GM21515 (cell line): ENCODE results near the gene ZNRF3.
"Not testable (repeated sequence)": the region's sequence is repeated elsewhere in the genome, so short reads cannot be mapped to it uniquely, and the experiment has no call there.

Source experiments
- ATAC-seq: cut with Tn5 transposase; IDR thresholded peaks from one replicate; pipeline ENCODE4 v1.9.1; 2021; ENCODE audit not compliant: unreplicated experiment

ZNRF3 gene

DNA sequence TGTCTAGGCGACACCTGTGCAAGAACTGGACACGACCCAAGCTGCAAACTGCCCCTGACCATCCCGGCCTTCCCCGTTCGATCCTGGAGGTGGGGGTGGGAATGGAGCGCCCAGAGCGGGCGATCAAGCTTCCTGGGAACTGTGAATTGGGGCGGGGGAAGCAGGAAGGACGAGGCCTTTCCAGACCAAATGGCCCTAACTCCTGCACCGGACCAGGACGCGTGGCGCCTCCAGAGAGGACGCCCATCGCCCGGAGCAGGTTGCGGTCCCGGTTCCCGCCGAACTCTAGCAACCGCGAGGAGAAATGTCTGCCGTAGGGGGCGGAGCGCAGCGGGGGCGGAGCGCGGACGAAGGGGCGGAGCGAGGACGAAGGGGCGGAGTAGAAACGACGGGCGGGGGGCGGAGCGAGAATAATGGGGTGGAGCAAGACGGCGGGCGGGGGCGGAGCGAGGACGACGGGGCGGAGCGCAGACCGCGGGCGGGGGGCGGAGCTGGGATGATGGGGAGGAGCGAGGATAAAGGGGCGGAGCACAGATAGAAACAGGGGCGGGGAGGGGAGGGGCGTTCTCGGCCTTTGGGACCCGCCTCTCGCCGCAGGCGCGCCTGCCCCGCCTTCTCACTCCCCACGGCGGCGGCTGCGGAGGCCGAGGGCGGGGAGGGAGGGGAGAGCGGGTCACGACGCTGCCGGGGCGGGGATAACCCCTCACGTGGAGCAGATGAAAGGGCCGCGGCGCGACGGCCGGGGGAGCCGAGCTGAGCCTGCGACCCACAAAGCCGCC is at the start of gene ZNRF3:
Gene ZNRF3, plus strand, starts transcription at position 695 of the 779 bp plus-strand sequence. CDS start 195 bp downstream, outside the sequence.
- no peak for ATAC-seq

DNA sequence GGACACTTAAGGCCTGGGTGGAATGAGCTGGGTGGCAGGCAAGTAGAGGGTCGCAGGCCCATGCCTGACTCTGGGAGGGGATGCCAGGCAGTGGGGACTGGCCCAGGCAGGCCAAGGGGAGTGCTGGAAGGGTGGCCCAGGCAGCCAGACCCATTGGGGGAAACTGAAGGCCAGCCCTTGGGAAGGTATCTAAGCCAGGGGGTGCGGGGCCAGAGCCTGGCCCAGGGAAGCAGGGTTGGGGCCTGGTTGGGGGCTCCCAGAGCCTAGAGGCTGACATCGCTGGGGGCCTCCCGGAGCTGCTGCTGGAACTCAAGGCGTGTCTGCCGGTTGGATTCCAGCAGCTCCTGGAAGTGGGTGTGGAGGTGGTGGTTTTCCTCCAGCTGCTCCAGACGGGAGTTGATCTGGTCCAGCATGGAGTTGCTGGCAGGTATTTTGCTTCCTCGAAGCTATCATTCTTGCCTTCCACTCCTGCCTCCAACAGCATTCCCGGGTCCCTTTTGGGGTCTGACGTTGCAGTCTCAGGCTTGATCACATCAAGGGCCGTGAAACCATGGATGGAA is 47.7 kb upstream of the ZNRF3 start:
- ATAC-seq = no peak

DNA sequence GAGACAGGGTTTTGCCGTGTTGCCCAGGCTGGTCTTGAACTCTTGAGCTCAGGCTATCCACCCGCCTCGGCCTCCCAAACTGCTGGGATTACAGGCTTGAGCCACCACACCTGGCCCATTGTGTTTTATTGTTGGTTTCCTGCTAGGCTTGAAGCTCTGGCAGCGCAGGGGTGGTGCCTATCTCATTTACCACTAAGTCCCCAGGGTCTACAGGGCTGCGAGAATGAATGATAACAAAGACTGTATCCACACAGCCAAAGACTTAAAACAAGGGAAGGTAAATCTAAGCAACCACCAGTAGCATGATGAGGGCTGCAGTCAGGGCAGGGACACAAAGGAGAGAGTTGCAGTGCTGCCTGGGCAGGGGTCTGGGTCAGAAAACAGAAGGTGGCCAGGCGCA is 45.7 kb upstream of the ZNRF3 start:
- no peak for ATAC-seq

DNA sequence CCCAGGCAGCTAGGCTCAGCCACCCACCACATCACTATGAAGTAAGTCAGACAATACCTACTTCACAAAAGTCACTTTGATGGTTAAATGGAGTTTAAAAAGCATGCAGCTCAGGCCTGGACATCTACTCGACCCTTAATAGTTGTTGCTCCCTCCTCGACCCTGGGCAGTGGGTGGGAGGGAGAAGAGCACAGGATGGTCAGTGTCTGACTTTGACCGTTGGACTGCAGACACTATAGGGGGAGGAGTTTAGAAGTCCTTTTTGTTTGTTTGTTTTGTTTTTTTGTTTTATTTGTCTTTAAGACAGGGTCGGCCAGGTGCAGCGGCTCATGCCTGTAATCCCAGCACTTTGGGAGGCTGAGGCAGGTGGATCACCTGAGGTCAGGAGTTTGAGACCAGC is 44.4 kb upstream of the ZNRF3 start:
- no peak for ATAC-seq

DNA sequence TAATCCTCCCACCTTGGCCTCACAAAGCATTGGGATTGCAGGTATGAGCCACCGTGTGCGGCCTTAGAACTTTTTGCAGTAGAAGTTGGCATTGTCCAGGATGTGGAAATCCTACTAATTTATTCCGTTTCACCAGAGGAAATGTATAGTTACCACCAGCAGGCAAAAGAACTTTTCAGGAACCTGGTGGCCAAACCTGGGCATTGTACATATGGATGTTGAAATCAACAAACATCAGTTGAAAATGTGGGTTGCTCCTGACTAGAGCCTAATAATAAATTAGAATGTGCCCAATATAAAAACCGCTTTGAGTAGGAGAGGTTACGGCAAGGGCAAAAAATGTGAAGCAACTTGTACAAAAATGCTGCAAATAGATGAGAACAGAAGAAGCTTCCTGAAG is 42.3 kb upstream of the ZNRF3 start:
- ATAC-seq = no peak

DNA sequence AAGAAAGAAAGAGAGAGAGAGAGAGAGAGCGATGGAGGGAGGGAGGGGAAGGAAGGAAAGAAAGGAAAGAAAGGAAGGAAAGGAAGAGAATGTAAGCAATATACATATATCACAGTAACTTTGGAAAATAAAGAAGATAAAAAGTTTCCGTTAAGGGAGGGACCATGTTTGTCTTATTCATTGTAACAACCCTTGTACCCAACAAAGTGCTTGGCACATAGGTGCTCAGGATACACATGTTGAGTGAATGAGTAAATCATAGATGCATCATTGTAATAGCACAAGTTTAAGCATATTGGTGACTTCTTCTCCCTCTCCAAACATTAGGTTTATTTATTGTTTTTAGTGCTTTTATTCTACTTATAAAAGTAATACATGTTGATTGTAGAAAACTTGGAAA is 39.7 kb upstream of the ZNRF3 start:
- no peak for ATAC-seq

DNA sequence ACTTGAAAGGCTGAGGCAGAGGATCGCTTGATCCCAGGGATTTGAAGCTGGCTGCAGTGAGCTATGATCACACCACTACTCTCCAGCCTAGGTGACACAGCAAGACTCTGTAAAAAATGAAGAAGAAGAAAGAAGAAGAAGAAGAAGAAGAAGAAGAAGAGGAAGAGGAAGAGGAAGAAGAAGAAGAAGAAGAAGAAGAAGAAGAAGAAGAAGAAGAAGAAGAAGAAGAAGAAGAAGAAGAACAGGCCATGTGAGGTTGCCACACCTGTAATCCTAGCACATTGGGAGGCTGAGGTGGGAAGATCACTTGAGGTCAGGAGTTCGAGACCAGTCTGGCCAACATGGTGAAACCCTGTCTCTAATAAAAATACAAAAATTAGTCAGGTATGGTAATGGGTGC is 39.1 kb upstream of the ZNRF3 start:
- ATAC-seq = not testable (repeated sequence)

DNA sequence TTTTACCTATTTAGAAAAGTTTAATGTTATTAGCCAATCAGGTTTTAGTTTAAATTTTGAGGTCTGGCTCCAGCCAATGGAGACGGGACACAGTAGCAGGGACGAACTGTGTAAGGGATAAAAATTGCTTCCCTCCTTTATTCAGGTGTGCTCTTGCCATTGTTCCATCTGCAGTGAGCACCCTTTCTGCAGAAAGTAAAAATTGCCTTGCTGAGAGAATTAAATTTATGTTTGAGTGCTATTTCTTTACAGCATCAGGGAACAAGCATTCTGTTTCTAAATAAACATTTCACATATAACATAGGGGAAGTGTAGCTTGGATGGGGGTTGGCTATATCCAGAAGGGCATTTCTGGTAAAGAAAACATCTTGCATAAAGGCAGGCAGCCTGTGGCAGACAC is 36.4 kb upstream of the ZNRF3 start:
- ATAC-seq = no peak

DNA sequence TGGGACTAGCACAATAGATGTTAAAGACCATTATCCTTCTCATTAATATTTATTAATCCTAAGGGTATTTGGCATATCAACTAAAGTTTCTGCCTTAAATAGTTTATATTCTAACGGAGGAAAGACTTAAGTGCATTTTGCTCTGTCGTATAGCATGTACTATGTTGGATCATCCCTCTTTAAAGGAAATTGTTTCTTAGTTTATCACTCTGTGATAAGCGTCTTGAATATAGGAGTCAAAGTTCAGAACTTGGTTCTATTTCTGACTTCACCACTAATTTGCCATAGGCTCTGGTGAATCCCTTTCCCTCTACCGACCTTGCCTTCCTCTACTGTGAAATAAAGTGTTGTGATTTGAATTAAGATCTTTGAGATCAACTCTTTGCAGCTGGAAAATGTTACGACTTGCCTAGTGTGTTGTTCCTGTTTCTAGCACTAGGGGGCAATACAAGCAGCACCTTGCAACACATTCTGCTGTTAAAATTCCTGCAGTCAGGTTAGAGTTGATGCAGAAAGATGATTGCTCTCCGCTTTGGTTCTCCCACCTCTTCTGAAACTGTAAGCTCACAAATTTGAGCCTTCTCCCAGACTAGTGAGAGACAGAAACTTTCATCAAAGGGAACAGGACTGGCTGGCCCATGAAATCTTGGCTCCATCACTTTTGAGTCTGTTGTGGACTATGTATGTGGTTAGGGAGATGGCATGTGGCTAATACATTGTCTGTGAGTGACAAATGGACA is 27.8 kb upstream of the ZNRF3 start:
- ATAC-seq = no peak

DNA sequence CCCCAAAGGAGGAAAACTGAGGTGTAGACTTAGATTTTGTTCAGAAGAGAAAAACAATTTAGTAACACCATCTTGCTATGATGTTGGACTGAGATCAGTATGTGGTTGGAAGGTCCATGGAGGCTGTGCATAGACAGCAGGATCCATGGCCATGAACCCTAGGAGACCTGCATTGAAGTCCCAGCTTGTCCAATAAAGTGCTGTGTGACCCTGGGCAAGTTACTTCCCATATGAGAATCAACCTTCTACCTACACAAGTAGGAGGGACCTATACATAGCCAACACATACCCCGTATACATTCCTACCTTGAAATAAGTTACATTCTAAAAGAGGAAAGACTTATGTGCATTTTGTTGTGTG is 27.3 kb upstream of the ZNRF3 start:
- ATAC-seq = no peak

DNA sequence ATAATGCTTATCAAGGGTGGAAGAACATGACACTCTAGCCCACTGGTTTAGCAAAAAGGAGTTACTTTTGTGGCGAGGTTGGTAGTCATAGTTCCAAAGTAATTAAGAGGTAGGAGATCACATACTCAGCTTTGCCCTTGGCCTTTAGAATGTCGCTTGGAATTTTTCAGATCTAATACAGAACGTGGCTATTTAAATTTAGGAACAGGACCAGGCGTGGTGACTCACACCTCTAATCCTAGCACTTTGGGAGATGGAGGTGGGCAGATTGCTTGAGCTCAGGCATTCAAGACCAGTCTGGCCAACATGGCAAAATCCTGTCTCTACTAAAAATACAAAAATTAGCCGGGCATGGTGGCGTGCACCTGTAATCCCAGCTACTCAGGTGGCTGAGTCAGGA is 26.1 kb upstream of the ZNRF3 start:
- no peak for ATAC-seq

DNA sequence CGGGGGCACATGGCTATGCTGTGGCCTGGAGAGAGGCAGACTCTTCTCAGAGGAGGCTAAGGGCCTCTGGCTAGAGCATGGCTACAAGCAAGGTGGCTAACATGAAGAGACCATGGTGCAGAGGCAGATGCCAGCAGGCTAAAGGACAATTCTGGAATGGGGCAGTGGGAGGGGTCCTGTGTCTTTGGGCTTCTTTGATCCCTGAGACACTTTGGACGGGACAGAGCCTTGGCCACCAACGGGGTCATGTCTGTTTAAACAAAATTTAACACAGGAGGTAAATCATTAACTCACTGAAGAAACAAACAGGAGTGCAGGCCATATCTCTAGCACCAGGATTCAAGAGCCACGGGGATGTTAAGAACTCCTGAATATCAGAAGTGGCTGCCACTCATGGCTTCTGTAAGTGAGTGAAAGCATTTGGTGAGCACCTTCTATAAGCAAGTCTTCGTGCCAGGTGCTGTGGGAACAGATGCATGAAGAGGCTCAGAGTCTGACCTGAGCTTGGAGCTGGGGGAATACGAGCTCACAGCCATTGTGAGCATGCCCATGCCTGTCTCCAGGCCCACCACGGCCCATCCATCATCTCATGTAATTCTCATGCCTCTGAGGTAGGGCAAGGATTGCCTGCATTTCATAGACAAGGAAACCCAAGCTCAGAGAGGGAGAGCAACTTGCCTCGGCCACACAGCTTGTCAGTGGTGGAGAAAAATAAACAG is 18.3 kb upstream of the ZNRF3 start:
- no peak for ATAC-seq

DNA sequence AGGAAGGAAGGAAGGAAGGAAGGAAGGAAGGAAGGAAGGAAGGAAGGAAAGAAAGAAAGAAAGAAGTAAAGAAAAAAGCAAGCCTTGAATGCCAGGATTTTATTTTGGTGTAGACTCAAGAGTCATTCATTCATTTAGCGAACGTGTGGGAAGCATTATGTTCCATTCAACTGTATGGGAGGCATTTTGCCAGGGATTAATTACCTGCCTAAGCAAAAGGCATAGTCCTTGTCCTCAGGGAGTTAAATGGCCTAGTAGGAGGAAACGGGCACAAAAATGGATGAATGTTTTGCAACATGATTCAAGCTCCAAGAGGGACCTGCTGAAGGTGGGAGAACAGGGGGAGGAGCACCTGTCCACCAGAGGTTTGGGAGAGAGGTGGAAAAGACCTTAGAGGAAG is 16.2 kb upstream of the ZNRF3 start:
- ATAC-seq = no peak

DNA sequence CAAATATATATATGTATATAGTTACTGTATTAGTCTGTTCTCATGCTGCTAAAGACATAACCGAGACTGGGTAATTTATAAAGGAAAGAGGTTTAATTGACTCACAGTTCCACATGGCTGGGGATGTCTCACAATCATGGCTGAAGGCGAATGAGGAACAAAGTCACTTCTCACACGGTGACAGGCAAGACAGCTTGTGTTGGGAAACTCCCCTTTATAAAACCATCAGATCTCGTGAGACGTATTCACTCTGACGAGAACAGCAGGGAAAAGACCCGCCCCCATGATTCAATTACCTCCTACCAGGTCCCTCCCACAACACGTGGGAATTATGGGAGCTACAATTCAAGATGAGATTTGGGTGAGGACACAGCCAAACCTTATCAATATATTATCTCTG is 15.0 kb upstream of the ZNRF3 start:
- ATAC-seq = not testable (repeated sequence)

DNA sequence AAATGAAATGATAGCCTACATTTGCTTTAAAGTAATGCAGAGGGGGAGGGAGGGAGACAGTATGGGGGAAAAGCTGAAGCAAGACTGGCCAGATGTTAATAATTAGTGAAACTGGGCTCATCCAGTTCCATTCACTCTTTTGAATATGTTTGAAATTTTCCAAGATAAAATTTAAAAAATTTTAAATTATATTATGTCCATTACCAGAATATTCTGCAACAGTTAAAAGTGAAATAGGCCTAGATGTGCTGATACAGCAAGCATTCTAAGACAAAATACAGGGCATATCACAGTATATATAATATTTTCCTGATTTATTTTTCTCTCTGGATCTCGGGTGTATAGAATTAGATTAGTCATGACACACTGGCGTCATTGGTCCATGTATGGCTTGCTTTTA is 13.6 kb upstream of the ZNRF3 start:
- ATAC-seq = no peak

DNA sequence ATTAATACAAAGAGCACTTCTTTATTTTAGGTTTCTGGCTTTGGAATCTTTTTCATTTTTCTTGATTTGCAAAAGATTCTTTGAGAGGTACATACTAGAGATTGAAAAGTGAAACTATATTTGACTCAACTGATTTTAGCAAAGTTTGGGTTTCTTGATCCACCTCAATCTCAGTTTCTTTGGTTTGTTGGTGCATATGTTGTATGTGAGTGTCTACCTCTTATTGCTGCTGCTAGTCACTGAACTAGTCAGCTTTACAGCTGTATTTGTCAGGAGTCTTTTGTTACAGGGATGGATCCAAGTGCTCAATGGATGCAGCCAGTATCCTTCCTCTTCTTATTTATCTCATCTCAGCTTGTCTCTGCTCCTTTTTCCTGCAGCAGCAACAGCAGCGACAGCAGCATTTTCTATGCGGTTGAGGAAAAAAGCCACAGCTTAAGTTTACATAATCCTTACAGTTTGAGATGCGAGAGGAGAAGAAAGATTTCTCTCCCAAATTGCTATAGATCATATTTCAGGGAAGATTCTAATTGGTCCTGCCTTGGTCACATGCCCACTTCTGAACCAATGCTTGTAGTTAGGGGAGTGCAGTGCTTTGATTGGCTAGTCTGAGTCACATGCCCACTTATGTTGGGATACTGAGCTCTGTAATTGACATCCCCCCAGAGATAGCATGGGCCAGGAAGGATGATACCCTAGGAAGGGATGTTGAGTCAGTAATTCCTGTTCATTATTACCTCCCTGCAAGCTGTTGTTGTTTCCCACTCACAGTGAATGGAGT is 10.0 kb upstream of the ZNRF3 start:
- ATAC-seq = no peak

DNA sequence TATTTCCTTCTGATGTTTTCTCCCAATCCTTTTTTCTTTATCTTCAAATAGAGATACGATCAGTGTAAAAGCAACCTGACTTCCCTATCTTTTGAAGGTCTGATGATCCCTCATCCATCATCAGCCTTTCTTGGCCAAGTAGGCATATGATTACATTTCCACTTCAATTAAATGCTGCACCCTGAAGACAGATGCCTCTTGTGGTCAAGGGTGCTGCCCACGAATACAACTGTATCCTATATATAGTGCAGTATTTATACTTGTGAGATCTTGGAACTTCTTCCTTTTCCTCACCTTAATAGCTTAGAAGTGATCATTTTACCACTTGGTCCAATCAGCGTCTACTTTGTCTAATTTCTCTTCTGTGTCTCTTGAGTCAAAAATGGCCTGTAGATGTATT is 9.3 kb upstream of the ZNRF3 start:
- ATAC-seq = no peak

DNA sequence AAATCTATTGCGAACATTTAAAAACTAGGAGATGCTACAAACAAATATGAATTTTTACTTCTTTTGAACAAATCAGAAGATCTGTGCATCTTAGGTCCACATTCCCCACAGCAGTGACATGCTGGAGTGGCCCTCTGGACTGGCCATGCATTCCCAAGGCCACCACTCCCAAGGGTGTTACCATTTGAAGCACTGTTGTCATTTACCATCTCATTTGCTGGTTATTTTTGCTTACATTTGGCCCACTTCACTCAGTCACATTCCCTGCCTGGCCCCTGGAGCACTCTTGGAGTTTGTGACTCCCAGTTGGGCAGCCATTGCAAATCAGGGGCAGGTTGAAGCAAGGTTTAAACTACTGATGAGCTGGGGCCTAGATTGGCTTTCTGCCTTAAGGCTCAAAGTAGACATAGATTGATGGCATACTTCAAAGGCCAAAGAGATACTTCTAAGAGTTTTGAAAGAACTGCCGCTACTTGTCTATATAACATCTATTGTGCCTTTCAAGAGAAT is 8.5 kb upstream of the ZNRF3 start:
- no peak for ATAC-seq

DNA sequence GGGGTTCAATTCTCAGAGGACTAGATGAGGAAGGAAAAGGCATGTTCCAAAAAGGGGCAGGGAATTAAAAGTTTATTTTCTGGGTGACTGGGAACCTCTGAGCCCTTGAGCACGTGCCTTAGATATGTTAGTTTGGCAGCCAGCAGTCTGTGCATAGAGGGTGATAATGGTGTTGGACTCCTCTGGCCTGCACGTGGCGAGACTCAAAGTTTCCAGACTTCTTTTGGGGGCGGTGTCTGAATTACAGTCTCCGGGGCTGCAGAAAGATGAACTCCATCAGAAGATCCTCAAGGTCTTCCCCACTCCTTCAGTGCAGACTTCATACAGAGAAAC is 861 bp upstream of the ZNRF3 start:
- no peak for ATAC-seq

DNA sequence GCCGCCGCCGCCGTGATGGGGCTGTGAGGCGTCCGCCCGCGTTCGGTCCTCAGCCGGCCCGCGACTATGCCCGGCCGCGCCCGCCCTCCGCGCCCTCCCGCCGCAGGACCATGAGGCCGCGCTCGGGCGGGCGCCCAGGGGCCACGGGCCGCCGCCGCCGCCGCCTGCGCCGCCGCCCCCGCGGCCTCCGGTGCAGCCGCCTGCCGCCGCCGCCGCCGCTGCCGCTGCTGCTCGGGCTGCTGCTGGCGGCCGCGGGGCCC is 215 bp downstream of the ZNRF3 start:
- ATAC-seq = no peak
